Measurements from ENCODE around the gene UBE4B. TPM values are rescaled to one million over a fixed set of nuclear protein-coding genes. Genes with fewer than 3 reads are reported as not detected.
A peak's percentile ranks its signal among the peaks of the same experiment; 100 is the strongest.

The UBE4B gene
- total and polyA plus RNA-seq, 9 of the 15 experiments (the other 6 are each of a cell fraction or from before 2014, with no cell fraction given), result 11.7 to 73.7 (median 40.1) TPM

DNA sequence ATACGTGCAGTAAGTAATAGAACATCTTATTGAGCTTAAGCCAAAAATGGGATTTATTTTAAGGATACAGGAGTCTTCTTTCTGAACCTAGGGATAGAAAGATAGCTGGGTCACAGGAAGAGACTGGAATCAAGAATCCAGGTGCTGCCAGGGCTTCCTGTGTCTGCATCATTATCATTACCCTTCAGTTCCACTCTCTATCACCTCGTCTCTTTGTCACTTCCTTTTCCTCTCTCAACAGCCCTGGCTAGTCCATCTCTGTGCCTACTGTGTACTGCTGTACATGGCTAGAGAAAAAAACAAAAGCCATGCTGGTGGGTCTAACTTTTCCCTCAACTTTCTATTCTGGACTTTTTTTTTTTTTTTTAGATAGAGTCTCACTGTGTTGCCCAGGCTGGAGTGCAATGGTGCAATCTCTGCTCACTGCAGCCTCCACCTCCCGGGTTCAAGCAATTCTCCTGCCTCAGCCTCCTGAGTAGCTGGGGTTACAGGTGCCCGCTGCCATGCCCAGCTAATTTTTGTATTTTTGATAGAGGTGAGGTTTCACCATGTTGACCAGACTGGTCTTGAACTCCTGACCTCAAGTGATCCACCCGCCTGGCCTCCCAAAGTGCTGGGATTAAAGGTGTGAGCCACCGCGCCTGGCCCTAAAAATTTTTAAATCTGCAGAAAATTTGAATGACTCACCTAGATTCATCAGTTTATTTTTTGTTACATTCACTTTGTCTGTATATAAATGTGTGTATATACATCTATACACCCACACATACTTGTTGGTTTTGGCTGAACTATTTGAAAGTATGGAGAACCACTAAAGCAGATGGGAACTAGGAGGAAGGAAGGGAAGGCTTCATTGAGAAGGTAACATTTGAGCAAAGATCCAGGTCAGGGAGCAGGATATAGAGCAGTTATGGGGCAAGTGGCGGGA lies 31.9 kb downstream of the UBE4B start:
- POLR2A ChIA-PET, result interaction anchor here (1.4 kb wide), 1 partner anchor 30 kb away, joined by 4 read pairs; no protein-coding TSS in a partner anchor
- DNase-seq (ENCODE audit: extremely low read depth in 1 of 4, low spot score in 3 of 4) (no peak), ATAC-seq (peak; percentile 48), FAIRE-seq (no peak)
- no peaks in the 10 kb centered on the region for H3K27me3 ChIP-seq (ENCODE audit: control insufficient read depth in 2 of 2, insufficient read depth in 2 of 2, low read length in 2 of 2)
- peak overlapping the region; percentile 32 to 72; a peak in 2 of 4 replicates for H3K9ac ChIP-seq (ENCODE audit: insufficient read depth in 1 of 2, low read depth in 2 of 2, low read length in 2 of 2)
- H3K4me3 ChIP-seq, result no peak overlapping the region
- CTCF ChIA-PET (ENCODE audit: low intra/inter-chr PET ratio), result interaction anchor here (0.6 kb wide), 1 partner anchor 190 kb away, joined by 3 read pairs; no protein-coding TSS in a partner anchor
- peak overlapping the region; percentile 69; the same call in 2 of the 3 replicates for H3K27ac ChIP-seq (ENCODE audit: extremely low read depth, low read depth, low read length)
- H3K36me3 ChIP-seq (ENCODE audit: control insufficient read depth, insufficient read depth, low read length), result peaks cover 16% of the 10 kb centered on the region; the same call in 2 of the 3 replicates
- intact Hi-C loops (cut with micrococcal nuclease) (no loop called here), in situ Hi-C loops (cut with MboI) (no loop called here)
- H3K79me2 ChIP-seq (ENCODE audit: control insufficient read depth, insufficient read depth, low read length), result peaks cover 83% of the 10 kb centered on the region
- no TSS peak for BruUV-seq (replicated peaks)
- H4K20me1 ChIP-seq (replicated peaks; ENCODE audit: control insufficient read depth, insufficient read depth, low read length), result peaks cover 6% of the 10 kb centered on the region; the same call in 1 of the 2 replicates
- peak overlapping the region; percentile 58 for H2AFZ ChIP-seq (ENCODE audit: low read depth, low read length)
- H3K9me1 ChIP-seq (ENCODE audit: control insufficient read depth, insufficient read depth, low read length), result no peaks in the 10 kb centered on the region
- no peaks in the 10 kb centered on the region for H3K9me3 ChIP-seq (replicated peaks; ENCODE audit: control insufficient read depth, insufficient read depth, low read depth, low read length)
- peaks cover 17 to 23% of the 10 kb centered on the region in 2 experiments for H3K4me1 ChIP-seq (replicated peaks in 1 of 2; ENCODE audit: control insufficient read depth in 2 of 2, insufficient read depth in 2 of 2, low read length in 2 of 2)
- peak overlapping the region; percentile 59 for H3K4me2 ChIP-seq (ENCODE audit: insufficient read depth, low read length)
- WGBS (ENCODE audit: insufficient coverage, low coverage, missing lambda C conversion rate), result 73% methylated on average over 8 of the region's 8 CpGs
- no peak for TF ChIP-seq FOXK1 (CRISPR knock-in tag; IDR thresholded peaks at IDR 0.05; ENCODE audit: borderline replicate concordance)
- TF ChIP-seq SMARCC2 (IDR thresholded peaks at IDR 0.05; ENCODE audit: low read depth), result no peak
- TF ChIP-seq MED1 (CRISPR knock-in tag; IDR thresholded peaks at IDR 0.05; ENCODE audit: borderline replicate concordance), result no peak
- TF ChIP-seq, protein P1, sequence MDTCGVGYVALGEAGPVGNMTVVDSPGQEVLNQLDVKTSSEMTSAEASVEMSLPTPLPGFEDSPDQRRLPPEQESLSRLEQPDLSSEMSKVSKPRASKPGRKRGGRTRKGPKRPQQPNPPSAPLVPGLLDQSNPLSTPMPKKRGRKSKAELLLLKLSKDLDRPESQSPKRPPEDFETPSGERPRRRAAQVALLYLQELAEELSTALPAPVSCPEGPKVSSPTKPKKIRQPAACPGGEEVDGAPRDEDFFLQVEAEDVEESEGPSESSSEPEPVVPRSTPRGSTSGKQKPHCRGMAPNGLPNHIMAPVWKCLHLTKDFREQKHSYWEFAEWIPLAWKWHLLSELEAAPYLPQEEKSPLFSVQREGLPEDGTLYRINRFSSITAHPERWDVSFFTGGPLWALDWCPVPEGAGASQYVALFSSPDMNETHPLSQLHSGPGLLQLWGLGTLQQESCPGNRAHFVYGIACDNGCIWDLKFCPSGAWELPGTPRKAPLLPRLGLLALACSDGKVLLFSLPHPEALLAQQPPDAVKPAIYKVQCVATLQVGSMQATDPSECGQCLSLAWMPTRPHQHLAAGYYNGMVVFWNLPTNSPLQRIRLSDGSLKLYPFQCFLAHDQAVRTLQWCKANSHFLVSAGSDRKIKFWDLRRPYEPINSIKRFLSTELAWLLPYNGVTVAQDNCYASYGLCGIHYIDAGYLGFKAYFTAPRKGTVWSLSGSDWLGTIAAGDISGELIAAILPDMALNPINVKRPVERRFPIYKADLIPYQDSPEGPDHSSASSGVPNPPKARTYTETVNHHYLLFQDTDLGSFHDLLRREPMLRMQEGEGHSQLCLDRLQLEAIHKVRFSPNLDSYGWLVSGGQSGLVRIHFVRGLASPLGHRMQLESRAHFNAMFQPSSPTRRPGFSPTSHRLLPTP (IDR thresholded peaks at IDR 0.05; ENCODE audit: borderline replicate concordance, extremely low read depth, insufficient read length), result no peak
- TF ChIP-seq KAT7 (CRISPR knock-in tag; IDR thresholded peaks at IDR 0.05; ENCODE audit: borderline replicate concordance), result no peak
- TF ChIP-seq, protein P2, sequence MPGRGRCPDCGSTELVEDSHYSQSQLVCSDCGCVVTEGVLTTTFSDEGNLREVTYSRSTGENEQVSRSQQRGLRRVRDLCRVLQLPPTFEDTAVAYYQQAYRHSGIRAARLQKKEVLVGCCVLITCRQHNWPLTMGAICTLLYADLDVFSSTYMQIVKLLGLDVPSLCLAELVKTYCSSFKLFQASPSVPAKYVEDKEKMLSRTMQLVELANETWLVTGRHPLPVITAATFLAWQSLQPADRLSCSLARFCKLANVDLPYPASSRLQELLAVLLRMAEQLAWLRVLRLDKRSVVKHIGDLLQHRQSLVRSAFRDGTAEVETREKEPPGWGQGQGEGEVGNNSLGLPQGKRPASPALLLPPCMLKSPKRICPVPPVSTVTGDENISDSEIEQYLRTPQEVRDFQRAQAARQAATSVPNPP (IDR thresholded peaks at IDR 0.05; ENCODE audit: borderline replicate concordance, insufficient read depth, insufficient read length), result no peak
- TF ChIP-seq ZNF174 (CRISPR knock-in tag; IDR thresholded peaks at IDR 0.05), result no peak
- TF ChIP-seq RBM34 (IDR thresholded peaks at IDR 0.05; ENCODE audit: borderline replicate concordance, insufficient read depth, low read length), result no peak
- TF ChIP-seq SRSF7 (optimal IDR thresholded peaks at IDR 0.05; ENCODE audit: low read depth, low read length), result no peak
- peak in 1 of 2 experiments; percentile 17; a peak in 1 of 4 replicates for TF ChIP-seq KDM1A (IDR thresholded peaks at IDR 0.05)
- TF ChIP-seq RHOXF2B (CRISPR knock-in tag; conservative IDR thresholded peaks at IDR 0.05), result no peak
- no peak for TF ChIP-seq HDAC1 (IDR thresholded peaks at IDR 0.05)
- TF ChIP-seq ARID2 (IDR thresholded peaks at IDR 0.05), result no peak

All from K562 (cell line).